Subcutaneous adipose tissue (tissue), 4 donors: ENCODE measurements around the gene KCND1. TPM values are rescaled to one million over a fixed set of nuclear protein-coding genes. Genes with fewer than 3 reads are reported as not detected.

Experiments
- total RNA-seq, 4 donors: library from RNA; depleted of rRNA; stranded (reverse); fragments of >200 nt; gene quantifications; one replicate each; pipeline ENCODE4 v1.1.0, GENCODE V29; 2016
- TF ChIP-seq, protein P1 (sequence below): fragments of 450-650 bp; IDR thresholded peaks from one replicate; pipeline ENCODE4 v1.5.1; 2016; ENCODE audit warnings: low read depth, mild to moderate bottlenecking, control low read depth, antibody characterized with exemption, moderate library complexity

Gene KCND1
- 1 to 10 TPM in 2 of 4 donors, under 1 TPM in 2; 0.49 to 1.7 (median 1.1) TPM for total RNA-seq

DNA sequence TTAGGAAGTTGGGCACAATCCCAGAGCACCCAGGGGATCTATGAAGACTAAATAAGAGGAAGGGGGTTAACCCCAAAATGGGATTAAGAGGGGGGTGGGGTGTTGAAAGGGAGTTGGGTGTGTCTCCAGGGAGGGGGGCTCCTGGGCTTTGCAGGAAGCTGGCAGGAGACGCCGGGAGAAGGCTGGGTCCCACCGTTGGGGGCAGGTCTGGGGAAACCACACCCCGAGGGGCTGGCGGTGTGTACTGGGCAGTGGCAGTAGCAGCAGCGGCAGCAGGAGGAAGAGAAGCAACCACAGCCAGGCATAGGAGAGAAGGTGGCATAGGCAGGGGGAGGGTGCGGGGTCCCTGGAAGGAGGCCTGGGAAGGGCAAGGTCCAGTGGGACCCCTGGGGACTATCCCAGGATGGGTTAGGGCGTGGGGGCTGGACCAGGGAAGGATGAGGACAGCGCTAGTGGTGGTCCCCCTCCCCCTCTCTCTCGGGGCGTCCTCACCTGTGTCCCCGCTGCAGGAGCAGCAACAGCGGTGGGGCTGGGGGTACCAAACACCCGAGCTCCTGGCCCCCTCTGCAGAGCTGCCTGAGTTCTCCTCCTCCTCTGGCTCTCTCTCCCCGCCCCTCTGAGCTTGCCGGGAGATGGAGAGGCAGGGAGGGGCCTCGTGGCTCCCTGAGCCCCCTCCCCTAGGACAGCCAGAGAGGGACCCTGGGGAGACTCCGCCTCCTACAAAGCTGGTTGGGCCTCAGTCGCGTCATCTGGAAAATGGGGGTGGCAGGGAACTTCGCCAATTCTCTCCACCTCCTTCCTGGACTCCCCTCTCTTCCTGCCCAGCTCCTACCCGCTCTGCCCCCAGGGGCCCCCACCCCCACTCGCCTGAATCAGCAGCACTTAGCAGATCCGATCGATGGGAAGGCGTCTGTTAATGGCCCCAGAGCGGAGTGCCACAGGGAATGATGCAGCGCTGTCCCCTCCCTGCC is at the start of gene KCND1:
Gene KCND1 (minus strand): TSS at position 596 of the 971 bp plus-strand sequence. CDS start 1,573 bp downstream, outside the sequence.
- TF ChIP-seq, protein P1, sequence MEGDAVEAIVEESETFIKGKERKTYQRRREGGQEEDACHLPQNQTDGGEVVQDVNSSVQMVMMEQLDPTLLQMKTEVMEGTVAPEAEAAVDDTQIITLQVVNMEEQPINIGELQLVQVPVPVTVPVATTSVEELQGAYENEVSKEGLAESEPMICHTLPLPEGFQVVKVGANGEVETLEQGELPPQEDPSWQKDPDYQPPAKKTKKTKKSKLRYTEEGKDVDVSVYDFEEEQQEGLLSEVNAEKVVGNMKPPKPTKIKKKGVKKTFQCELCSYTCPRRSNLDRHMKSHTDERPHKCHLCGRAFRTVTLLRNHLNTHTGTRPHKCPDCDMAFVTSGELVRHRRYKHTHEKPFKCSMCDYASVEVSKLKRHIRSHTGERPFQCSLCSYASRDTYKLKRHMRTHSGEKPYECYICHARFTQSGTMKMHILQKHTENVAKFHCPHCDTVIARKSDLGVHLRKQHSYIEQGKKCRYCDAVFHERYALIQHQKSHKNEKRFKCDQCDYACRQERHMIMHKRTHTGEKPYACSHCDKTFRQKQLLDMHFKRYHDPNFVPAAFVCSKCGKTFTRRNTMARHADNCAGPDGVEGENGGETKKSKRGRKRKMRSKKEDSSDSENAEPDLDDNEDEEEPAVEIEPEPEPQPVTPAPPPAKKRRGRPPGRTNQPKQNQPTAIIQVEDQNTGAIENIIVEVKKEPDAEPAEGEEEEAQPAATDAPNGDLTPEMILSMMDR, result no peak

DNA sequence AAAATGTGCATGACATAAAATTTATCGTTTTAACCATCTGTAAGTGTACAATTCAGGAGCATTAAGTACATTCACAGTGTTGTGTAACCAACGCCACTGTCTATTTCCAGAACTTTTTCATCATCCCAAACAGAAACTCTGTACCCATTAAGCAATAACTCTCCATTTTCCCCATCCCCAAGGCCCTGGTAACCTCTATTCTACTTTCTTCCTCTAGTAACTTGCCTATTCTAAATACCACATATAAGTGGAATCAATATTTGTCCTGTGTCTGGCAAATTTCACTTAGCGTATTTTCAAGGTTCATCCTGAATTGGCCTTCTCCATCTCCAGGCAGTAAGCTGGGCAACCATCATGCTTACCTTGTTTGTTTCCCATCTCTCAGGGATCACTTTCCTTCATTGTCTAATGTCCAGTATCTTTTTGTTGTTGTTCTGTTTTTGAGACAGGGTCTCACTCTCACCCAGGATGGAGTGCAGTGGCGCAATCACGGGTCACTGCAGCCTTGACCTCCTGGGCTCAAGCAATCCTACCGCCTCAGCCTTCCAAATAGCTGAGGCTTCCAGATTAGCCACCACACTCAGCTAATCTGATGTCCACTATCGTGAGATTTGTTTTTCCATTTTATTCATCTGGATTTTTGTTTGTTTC is 48.1 kb upstream of the KCND1 start:
- TF ChIP-seq, protein P1, result no peak

DNA sequence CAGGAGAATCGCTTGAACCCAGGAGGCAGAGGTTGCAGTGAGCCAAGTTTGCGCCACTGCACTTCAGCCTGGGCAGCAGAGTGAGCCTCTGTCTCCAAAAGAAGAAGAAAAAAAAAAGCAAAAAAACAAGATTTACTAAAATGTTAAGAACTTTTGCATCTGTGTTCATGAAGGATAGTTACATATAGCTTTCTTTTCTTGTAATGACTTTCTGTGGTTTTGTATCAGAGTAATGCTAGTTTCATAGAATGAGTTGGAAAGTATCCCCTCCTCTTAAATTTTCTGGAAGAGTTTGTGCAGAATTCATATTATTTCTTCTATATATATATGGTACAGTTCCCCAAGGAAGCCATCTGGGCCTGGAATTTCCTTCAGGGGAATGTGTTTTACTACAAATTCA is 47.4 kb upstream of the KCND1 start:
- TF ChIP-seq, protein P1, result no peak

DNA sequence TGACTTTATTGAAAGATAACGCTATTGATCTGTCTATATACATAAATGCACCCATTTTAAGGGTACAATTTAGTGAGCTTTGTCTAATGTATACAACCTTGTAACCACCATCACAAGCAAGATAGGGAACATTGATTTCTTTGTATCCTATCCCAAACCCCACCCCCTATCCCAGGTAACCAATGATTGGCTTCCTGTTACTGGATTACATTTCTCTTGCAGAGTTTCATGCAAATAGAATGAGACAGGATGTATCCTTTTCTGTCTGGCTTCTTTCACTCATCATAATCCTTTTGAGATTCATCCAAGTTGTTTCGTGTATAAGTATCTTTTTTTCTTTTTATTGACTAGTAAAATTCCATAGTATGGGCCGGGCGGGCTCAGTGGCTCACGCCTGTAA is 32.1 kb upstream of the KCND1 start:
- TF ChIP-seq, protein P1, result no peak

DNA sequence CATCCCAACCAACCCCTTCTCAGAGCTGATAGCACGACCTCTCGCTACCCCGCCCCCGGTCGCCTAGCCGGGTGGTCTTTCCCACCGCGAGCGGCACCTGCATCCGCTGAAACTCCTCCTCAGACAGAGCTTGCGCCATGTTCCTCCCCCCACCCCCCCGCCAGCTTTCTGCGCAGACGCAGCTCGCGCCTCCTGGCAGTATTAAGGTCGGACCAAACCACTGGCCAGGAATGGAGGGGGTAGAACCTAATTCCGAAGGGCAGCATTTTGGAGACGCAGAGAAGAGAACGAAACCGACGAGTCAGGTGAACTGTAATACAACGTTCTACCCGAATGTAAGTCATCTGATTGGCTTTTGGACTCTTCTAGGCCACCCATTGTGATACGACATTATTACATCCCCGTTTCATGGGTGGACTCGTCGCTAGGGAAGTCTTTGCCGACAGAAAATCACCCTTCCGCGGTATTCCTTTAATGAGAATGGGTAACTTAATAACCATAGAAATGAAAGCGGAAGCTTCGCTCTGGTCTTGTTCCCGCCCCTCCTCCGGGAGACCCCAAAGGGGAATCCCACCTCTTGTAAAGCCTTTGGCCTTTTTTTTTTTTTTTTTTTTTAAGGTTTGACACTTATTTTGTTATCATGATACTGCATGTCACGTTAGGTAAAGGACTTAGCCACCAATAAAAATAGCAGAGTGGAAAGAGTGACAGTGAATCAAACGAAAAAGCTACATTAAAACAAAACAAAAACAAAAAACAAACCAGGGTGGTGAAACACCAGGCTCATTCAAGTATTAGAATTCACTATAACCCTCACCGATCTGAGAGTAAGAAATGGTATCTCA is 30.7 kb upstream of the KCND1 start, which contains the start of gene GRIPAP1:
Gene GRIPAP1 (minus strand): TSS at position 174 of the 845 bp plus-strand sequence. CDS start 35 bp downstream, at position 139.
- TF ChIP-seq, protein P1, result no peak

DNA sequence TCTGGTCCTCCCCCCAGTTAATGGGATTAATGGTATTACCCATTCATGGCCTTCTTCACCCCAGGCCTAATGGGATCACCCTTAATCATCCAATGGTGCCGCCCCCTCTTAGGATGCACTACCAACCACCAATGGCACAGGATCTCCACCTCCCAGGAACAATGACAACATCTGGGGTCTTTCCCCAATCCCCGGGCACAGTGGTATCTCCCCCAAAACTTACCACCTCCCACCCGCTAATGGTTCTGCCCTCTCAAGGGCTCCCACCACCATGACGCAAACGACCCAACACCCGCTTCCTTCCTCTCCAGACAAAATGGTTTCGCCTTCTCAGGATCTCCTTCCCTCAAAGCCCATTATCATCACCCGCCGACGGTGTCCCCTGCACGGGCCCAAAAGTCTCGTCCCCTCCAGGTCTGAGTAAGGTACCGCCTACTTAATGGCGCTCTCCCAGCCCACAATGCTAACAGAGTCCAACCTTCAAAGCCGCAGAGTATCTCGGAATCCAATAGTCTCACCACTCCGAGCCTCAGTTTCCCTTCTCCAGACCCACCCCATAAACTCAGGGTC is 30.0 kb upstream of the KCND1 start:
- TF ChIP-seq, protein P1, result no peak
